H1 (cell line): ENCODE data around the gene KLHL33. TPM values are rescaled to one million over a fixed set of nuclear protein-coding genes. Genes with fewer than 3 reads are reported as not detected.

Source experiments
- ASH2L ChIP-seq: fragments of 200-600, 300-600 bp; sonication (generic); IDR thresholded peaks from one replicate; pipeline ENCODE4 v1.7.1; 2017; ENCODE audit warnings: low read length
- BCL11A ChIP-seq, 2 experiments: IDR thresholded peaks; one replicate each; pipeline ENCODE4 v1.6.1; 2011; ENCODE audit warnings: low read depth in 2 of 2, low read length in 2 of 2, mild to moderate bottlenecking in 2 of 2
- CHD2 ChIP-seq: IDR thresholded peaks from 2 replicates; pipeline ENCODE4 v1.6.1; 2012; ENCODE audit warnings: low read length, improper control_type of control experiment
- HDAC6 ChIP-seq: IDR thresholded peaks from one replicate; pipeline ENCODE4 v1.7.1; 2012; ENCODE audit warnings: low read depth, mild to moderate bottlenecking, inconsistent platforms, low read length, moderate library complexity
- POLR2A ChIP-seq, 2 experiments: IDR thresholded peaks; 1 replicate in 1 of 2; 2 replicates in 1 of 2; pipeline ENCODE4 v1.6.1; 2011; ENCODE audit warnings: low read depth in 2 of 2, low read length in 2 of 2, mild to moderate bottlenecking in 2 of 2; ENCODE audit errors: control extremely low read depth in 1 of 2
- SIN3A ChIP-seq, 2 experiments: IDR thresholded peaks in 1 of 2; conservative IDR thresholded peaks in 1 of 2; 2 replicates each; pipeline ENCODE4 v1.6.1; 2011 to 2012; ENCODE audit warnings: low read length in 2 of 2, improper control_type of control experiment in 1 of 2, low read depth in 1 of 2, mild to moderate bottlenecking in 1 of 2
- SP1 ChIP-seq: IDR thresholded peaks from 2 replicates; pipeline ENCODE4 v1.6.1; 2011; ENCODE audit warnings: low read depth, low read length
- SP4 ChIP-seq: IDR thresholded peaks from 2 replicates; pipeline ENCODE4 v1.6.1; 2012; ENCODE audit warnings: low read length, inconsistent platforms
- SRF ChIP-seq: IDR thresholded peaks from 2 replicates; pipeline ENCODE4 v1.6.1; 2011; ENCODE audit warnings: mild to moderate bottlenecking, low read depth, low read length, moderate library complexity
- SUZ12 ChIP-seq: fragments of 200-600 bp; sonication (generic); IDR thresholded peaks from 2 replicates; pipeline ENCODE4 v1.6.1; 2012; ENCODE audit warnings: mild to moderate bottlenecking, inconsistent platforms, low read length, moderate library complexity, mixed read lengths
- TAF7 ChIP-seq: optimal IDR thresholded peaks from 2 replicates; pipeline ENCODE3; 2011; ENCODE audit warnings: low read depth, mild to moderate bottlenecking, inconsistent platforms, low read length, moderate library complexity, borderline replicate concordance
- polyA plus RNA-seq, 7 experiments: library from polyadenylated mRNA; depleted of rRNA in 3 of 7; stranded (reverse) in 5 of 7; unstranded in 2 of 7; fragments of >200 nt in 5 of 7; fragments of 200-250 nt in 2 of 7; gene quantifications; 1 replicate in 5 of 7; 2 replicates in 1 of 7; 4 replicates in 1 of 7; pipeline versions ENCODE4 v1.2.1 to v1.2.3, GENCODE V29; 2011 to 2013; ENCODE audit warnings: missing spikeins in 2 of 7, mixed read lengths in 2 of 7
- total RNA-seq: library from RNA; stranded (reverse); fragmentation: NEBNext Ultra II Directional; extraction: Animal tissue kit (Norgen Biotek cat#: 25700); gene quantifications from 2 replicates; pipeline ENCODE4 v1.2.1, GENCODE V29; 2021
- TF ChIP-seq, protein P1 (sequence below): IDR thresholded peaks from 2 replicates; pipeline ENCODE4 v1.6.1; 2012; ENCODE audit warnings: inconsistent platforms

KLHL33 gene
- total and polyA plus RNA-seq, 2 of the 8 experiments (the other 6 are each of a cell fraction or from before 2014, with no cell fraction given) = 0.11 to 0.17 TPM

GRCh38 chr14:20454516-20455354, 18.8 kb upstream of the KLHL33 start, which contains the start of the genes APEX1 and OSGEP (continued):
- TF ChIP-seq POLR2A (IDR thresholded peaks at IDR 0.05; ENCODE audit: control extremely low read depth in 1 of 2, low read depth in 2 of 2, low read length in 2 of 2) (peak; percentile 95 to 96), SRF (no peak), ASH2L (peak; percentile 82), SUZ12 (no peak), CHD2 (peak; percentile 73), SP1 (0 out of 2 replicates have a peak, but pooled peaks have one; percentile 2), SIN3A (conservative IDR thresholded peaks at IDR 0.05 in 1 of 2, IDR thresholded peaks at IDR 0.05 in 1 of 2; ENCODE audit: low read depth in 1 of 2, low read length in 2 of 2) (peak; percentile 80 to 81; a peak in 3 of 4 replicates), SP4 (peak; percentile 99), TAF7 (peak; percentile 81), BCL11A (IDR thresholded peaks at IDR 0.05; ENCODE audit: low read depth in 2 of 2, low read length in 2 of 2) (no peak), HDAC6 (no peak)
- TF ChIP-seq, protein P1, sequence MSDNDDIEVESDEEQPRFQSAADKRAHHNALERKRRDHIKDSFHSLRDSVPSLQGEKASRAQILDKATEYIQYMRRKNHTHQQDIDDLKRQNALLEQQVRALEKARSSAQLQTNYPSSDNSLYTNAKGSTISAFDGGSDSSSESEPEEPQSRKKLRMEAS = peak; percentile 98
